Upper lobe of left lung (tissue), 6 donors: ENCODE measurements around the gene TRIM15. TPM values are rescaled to one million over a fixed set of nuclear protein-coding genes. Genes with fewer than 3 reads are reported as not detected.

Experiments used
- ATAC-seq, 2 donors: fragments of 200-7000 bp; cut with Tn5 transposase; one replicate each; pipeline ENCODE4 v1.9.1; 2022; ENCODE audit warnings: mild to moderate bottlenecking in 2 of 2, moderate library complexity in 2 of 2; ENCODE audit not compliant: low FRiP score in 2 of 2
- DNase-seq, 2 donors: peaks; one replicate each; pipeline ENCODE4 v3.0.0-alpha.2; 2019 to 2020
- H3K27ac ChIP-seq, 4 donors: fragments of 200-600 bp; sonication (generic); one replicate each; pipeline ENCODE4 v1.5.1; 2016 to 2019
- H3K27me3 ChIP-seq, 4 donors: fragments of 200-600 bp; sonication (generic); one replicate each; pipeline ENCODE4 v1.5.1; 2017 to 2019
- H3K36me3 ChIP-seq, 4 donors: fragments of 200-600 bp; sonication (generic); one replicate each; pipeline ENCODE4 v1.5.1; 2016 to 2019
- H3K4me1 ChIP-seq, 4 donors: fragments of 200-600 bp; sonication (generic); one replicate each; pipeline ENCODE4 v1.5.1; 2018 to 2019
- H3K4me3 ChIP-seq, 4 donors: fragments of 200-600 bp; sonication (generic); one replicate each; pipeline ENCODE4 v1.5.1; 2017 to 2019; ENCODE audit warnings: mild to moderate bottlenecking in 2 of 4, moderate library complexity in 1 of 4
- H3K9me3 ChIP-seq, 4 donors: fragments of 200-600 bp; sonication (generic); one replicate each; pipeline ENCODE4 v1.5.1; 2018 to 2019
- EP300 ChIP-seq, 4 donors: sonication (generic); formaldehyde crosslinking; IDR thresholded peaks; one replicate each; pipeline ENCODE4 v1.5.1; 2017; ENCODE audit warnings: antibody characterized with exemption in 4 of 4, control low read depth in 2 of 4
- POLR2A ChIP-seq, 4 donors: fragments of 450-650 bp; IDR thresholded peaks; one replicate each; pipeline ENCODE4 v1.5.1; 2016 to 2017; ENCODE audit warnings: antibody characterized with exemption in 4 of 4, mild to moderate bottlenecking in 2 of 4
- POLR2AphosphoS5 ChIP-seq, 2 donors: sonication (generic); formaldehyde crosslinking; IDR thresholded peaks; one replicate each; pipeline ENCODE4 v1.5.1; 2017; ENCODE audit warnings: antibody characterized with exemption in 2 of 2
- WGBS, 2 donors: methylation state at CpG; one replicate each; pipeline ENCODE4 v1.1.5; 2017 to 2018; 5-methylcytosine and 5-hydroxymethylcytosine counted together
- total RNA-seq, 6 donors: library from RNA; depleted of rRNA in 4 of 6; stranded (reverse); fragments of >200 nt in 4 of 6; gene quantifications; one replicate each; pipeline versions ENCODE4 v1.1.0 to v1.2.1, GENCODE V29; 2016 to 2021
- TF ChIP-seq, protein P1 (sequence below), 6 experiments: fragments of 450-650 bp in 4 of 6; fragments of 200-600 bp in 2 of 6; sonication (generic) in 2 of 6; IDR thresholded peaks; one replicate each; pipeline ENCODE4 v1.5.1; 2016 to 2019; ENCODE audit warnings: antibody characterized with exemption in 6 of 6
- donor health status: DM: no; HTN: no; CAD: no; lungs with moderate emphysema.
- donor health status: DM: no; HTN: yes; CAD: no; lungs with severe emphysema.

Gene TRIM15
- total RNA-seq, 6 donors from 2014 or later = 0.30 to 1.0 TPM; not detected in 4

- Histone ChIP-seq H3K27me3 (no peaks in the 10 kb centered on the region), H3K36me3 (peaks cover 36 to 92% (median 70%) of the 10 kb centered on the region in 4 donors), H3K9me3 (no peaks in the 10 kb centered on the region), H3K4me3 (no peak overlapping the region), H3K4me1 (no peaks in the 10 kb centered on the region), H3K27ac (no peak overlapping the region)
- ATAC-seq = no peak
- no peak for DNase-seq
- 87 to 94% methylated on average over 3 to 7 of the region's 7 CpGs for WGBS, 2 donors
- no peak for TF ChIP-seq POLR2A (IDR thresholded peaks at IDR 0.05)
- TF ChIP-seq EP300 (IDR thresholded peaks at IDR 0.05) = no peak
- TF ChIP-seq, protein P1, sequence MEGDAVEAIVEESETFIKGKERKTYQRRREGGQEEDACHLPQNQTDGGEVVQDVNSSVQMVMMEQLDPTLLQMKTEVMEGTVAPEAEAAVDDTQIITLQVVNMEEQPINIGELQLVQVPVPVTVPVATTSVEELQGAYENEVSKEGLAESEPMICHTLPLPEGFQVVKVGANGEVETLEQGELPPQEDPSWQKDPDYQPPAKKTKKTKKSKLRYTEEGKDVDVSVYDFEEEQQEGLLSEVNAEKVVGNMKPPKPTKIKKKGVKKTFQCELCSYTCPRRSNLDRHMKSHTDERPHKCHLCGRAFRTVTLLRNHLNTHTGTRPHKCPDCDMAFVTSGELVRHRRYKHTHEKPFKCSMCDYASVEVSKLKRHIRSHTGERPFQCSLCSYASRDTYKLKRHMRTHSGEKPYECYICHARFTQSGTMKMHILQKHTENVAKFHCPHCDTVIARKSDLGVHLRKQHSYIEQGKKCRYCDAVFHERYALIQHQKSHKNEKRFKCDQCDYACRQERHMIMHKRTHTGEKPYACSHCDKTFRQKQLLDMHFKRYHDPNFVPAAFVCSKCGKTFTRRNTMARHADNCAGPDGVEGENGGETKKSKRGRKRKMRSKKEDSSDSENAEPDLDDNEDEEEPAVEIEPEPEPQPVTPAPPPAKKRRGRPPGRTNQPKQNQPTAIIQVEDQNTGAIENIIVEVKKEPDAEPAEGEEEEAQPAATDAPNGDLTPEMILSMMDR (IDR thresholded peaks at IDR 0.05) = no peak
- no peak for TF ChIP-seq POLR2AphosphoS5 (IDR thresholded peaks at IDR 0.05)
Measured at GRCh38 chr6:30192076-30192475, 28.7 kb downstream of the TRIM15 start.

GRCh38 chr6:30194797-30195690, 31.7 kb downstream of the TRIM15 start:
- no peak for DNase-seq
- Histone ChIP-seq H3K36me3 (peaks cover 37 to 94% (median 73%) of the 10 kb centered on the region in 4 donors), H3K4me3 (no peak overlapping the region), H3K4me1 (no peaks in the 10 kb centered on the region), H3K9me3 (no peaks in the 10 kb centered on the region), H3K27me3 (no peaks in the 10 kb centered on the region), H3K27ac (no peak overlapping the region)
- TF ChIP-seq, protein P1 (IDR thresholded peaks at IDR 0.05) = no peak
- WGBS, 2 donors = 88 to 92% methylated on average over 8 of the region's 8 CpGs
- ATAC-seq = no peak

GRCh38 chr6:30195951-30196350, 32.6 kb downstream of the TRIM15 start:
- WGBS, 2 donors = 89 to 90% methylated on average over 1 of the region's 1 CpG
- TF ChIP-seq, protein P1 (IDR thresholded peaks at IDR 0.05) = no peak
- no peak for TF ChIP-seq EP300 (IDR thresholded peaks at IDR 0.05)
- TF ChIP-seq POLR2A (IDR thresholded peaks at IDR 0.05) = no peak
- TF ChIP-seq POLR2AphosphoS5 (IDR thresholded peaks at IDR 0.05) = no peak
- DNase-seq (no peak), ATAC-seq (no peak)
- H3K27me3 ChIP-seq = no peaks in the 10 kb centered on the region
- peaks cover 2 to 7% (median 5%) of the 10 kb centered on the region in 4 donors for H3K4me1 ChIP-seq
- no peaks in the 10 kb centered on the region for H3K9me3 ChIP-seq
- no peak overlapping the region for H3K4me3 ChIP-seq
- H3K27ac ChIP-seq = no peak overlapping the region
- peaks cover 33 to 94% (median 64%) of the 10 kb centered on the region in 4 donors for H3K36me3 ChIP-seq

DNA sequence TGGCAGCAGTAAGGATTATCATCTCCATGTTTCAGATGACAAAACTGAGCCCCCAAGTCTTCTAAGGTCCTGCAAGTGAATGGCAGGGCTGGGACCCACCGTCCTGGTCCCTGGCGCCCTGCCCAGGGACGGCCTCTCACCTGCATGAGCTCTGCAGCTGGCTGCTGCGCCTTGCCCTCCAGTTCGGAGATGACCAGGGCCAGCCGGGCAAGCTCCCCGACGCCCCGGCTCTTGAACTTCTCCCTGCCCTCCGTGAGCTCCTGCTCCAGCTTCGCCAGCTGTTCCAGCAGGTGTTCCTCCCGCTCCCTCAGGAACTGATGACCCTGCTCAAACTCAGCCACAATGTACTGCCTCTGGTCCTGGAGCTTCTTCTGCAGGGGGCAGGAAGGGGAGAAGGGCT, 33.0 kb downstream of the TRIM15 start:
- Histone ChIP-seq H3K4me3 (no peak overlapping the region), H3K9me3 (no peaks in the 10 kb centered on the region), H3K4me1 (peaks cover 7 to 12% (median 10%) of the 10 kb centered on the region in 4 donors), H3K27ac (no peak overlapping the region), H3K27me3 (no peaks in the 10 kb centered on the region), H3K36me3 (peaks cover 33 to 90% (median 62%) of the 10 kb centered on the region in 4 donors)
- peak in 1 of 2 donors; percentile 65 for DNase-seq
- WGBS, 2 donors = 91 to 98% methylated on average over 11 to 12 of the region's 12 CpGs
- TF ChIP-seq, protein P1 (IDR thresholded peaks at IDR 0.05) = no peak
- TF ChIP-seq POLR2A (IDR thresholded peaks at IDR 0.05) = no peak
- no peak for TF ChIP-seq EP300 (IDR thresholded peaks at IDR 0.05)
- no peak for TF ChIP-seq POLR2AphosphoS5 (IDR thresholded peaks at IDR 0.05)
- ATAC-seq = no peak
